Nephron progenitor cell (in vitro differentiated cells): Measurements from ENCODE around the gene TSPAN15.

Experiments used
- DNase-seq: peaks from one replicate; pipeline ENCODE4 v3.0.0; 2021
- H3K27ac Mint-ChIP-seq: 2 replicates; pipeline ENCODE4 v1.8.0; 2021; ENCODE audit warnings: mild to moderate bottlenecking, moderate library complexity, mixed read lengths
- H3K27me3 Mint-ChIP-seq: 2 replicates; pipeline ENCODE4 v1.8.0; 2021; ENCODE audit warnings: mild to moderate bottlenecking, low read depth, mixed read lengths; ENCODE audit not compliant: poor library complexity
- H3K36me3 Mint-ChIP-seq: 2 replicates; pipeline ENCODE4 v1.8.0; 2021; ENCODE audit warnings: low read depth, mixed read lengths
- H3K4me1 Mint-ChIP-seq: 2 replicates; pipeline ENCODE4 v1.8.0; 2021; ENCODE audit warnings: mixed read lengths
- H3K4me3 Mint-ChIP-seq: 2 replicates; pipeline ENCODE4 v1.8.0; 2021; ENCODE audit warnings: mild to moderate bottlenecking, moderate library complexity, mixed read lengths
- H3K9me3 Mint-ChIP-seq: 2 replicates; pipeline ENCODE4 v1.8.0; 2021; ENCODE audit warnings: mild to moderate bottlenecking, moderate library complexity, mixed read lengths
- CTCF ChIP-seq: fragments of 200-600 bp; sonication (generic); IDR thresholded peaks from 2 replicates; pipeline ENCODE4 v1.5.0; 2021; ENCODE audit warnings: antibody characterized with exemption

Gene TSPAN15

GRCh38 chr10:69503001-69503895 lies 52.0 kb downstream of the TSPAN15 start:
- Mint-ChIP-seq H3K4me1 (peaks cover 34% of the 10 kb centered on the region), H3K27me3 (peaks cover 5% of the 10 kb centered on the region), H3K27ac (no peak overlapping the region), H3K4me3 (no peak overlapping the region), H3K9me3 (no peaks in the 10 kb centered on the region), H3K36me3 (no peaks in the 10 kb centered on the region)
- DNase-seq, result no peak
- no peak for TF ChIP-seq CTCF

GRCh38 chr10:69503896-69504265 lies 52.6 kb downstream of the TSPAN15 start:
- Mint-ChIP-seq H3K36me3 (no peaks in the 10 kb centered on the region), H3K27me3 (peaks cover 7% of the 10 kb centered on the region), H3K27ac (no peak overlapping the region), H3K4me1 (peaks cover 28% of the 10 kb centered on the region), H3K4me3 (no peak overlapping the region), H3K9me3 (no peaks in the 10 kb centered on the region)
- no peak for TF ChIP-seq CTCF
- no peak for DNase-seq

GRCh38 chr10:69504576-69505250 lies 53.4 kb downstream of the TSPAN15 start:
- Mint-ChIP-seq H3K4me1 (peaks cover 20% of the 10 kb centered on the region), H3K27me3 (peaks cover 14% of the 10 kb centered on the region), H3K27ac (no peak overlapping the region), H3K36me3 (no peaks in the 10 kb centered on the region), H3K9me3 (no peaks in the 10 kb centered on the region), H3K4me3 (no peak overlapping the region)
- no peak for DNase-seq
- TF ChIP-seq CTCF, result no peak

- Mint-ChIP-seq H3K27ac (no peak overlapping the region), H3K4me3 (no peak overlapping the region), H3K27me3 (peaks cover 23% of the 10 kb centered on the region), H3K4me1 (peaks cover 9% of the 10 kb centered on the region), H3K9me3 (no peaks in the 10 kb centered on the region), H3K36me3 (no peaks in the 10 kb centered on the region)
- TF ChIP-seq CTCF, result no peak
- DNase-seq, result no peak
These were observed 54.5 kb downstream of the TSPAN15 start for GRCh38 chr10:69505636-69506318.

GRCh38 chr10:69506487-69506833 lies 55.2 kb downstream of the TSPAN15 start:
- Mint-ChIP-seq H3K4me3 (no peak overlapping the region), H3K9me3 (peaks cover under 1% of the 10 kb centered on the region), H3K27me3 (peaks cover 30% of the 10 kb centered on the region), H3K4me1 (peaks cover 8% of the 10 kb centered on the region), H3K27ac (no peak overlapping the region), H3K36me3 (no peaks in the 10 kb centered on the region)
- no peak for TF ChIP-seq CTCF
- DNase-seq, result no peak
